GM18511 (cell line): ENCODE data around the gene XPO5.

Source experiments
- ATAC-seq: cut with Tn5 transposase; IDR thresholded peaks from one replicate; pipeline ENCODE4 v1.9.1; 2021; ENCODE audit warnings: mild to moderate bottlenecking, moderate library complexity; ENCODE audit not compliant: unreplicated experiment

XPO5 gene

GRCh38 chr6:43472515-43472914 lies 103.3 kb downstream of the XPO5 start:
- ATAC-seq, result no peak
